GM23338 (cell line): Measurements from ENCODE around the gene SLC6A7.

ENCODE experiments used
- EZH2 ChIP-seq: fragments of 200-600 bp; sonication (generic); IDR thresholded peaks from one replicate; pipeline ENCODE4 v1.8.0; 2017; ENCODE audit warnings: antibody characterized with exemption, mild to moderate bottlenecking, low read depth; ENCODE audit not compliant: unreplicated experiment
- POLR2AphosphoS5 ChIP-seq: IDR thresholded peaks from 2 replicates; pipeline ENCODE4 v1.6.1; 2016; ENCODE audit warnings: antibody characterized with exemption, low read depth
- TF ChIP-seq, protein P1 (sequence below), 2 experiments: fragments of 200-600 bp in 1 of 2; sonication (generic) in 1 of 2; conservative IDR thresholded peaks; 2 replicates each; pipeline versions ENCODE4 v1.5.1 to v1.6.1; 2016 to 2017; ENCODE audit warnings: antibody characterized with exemption in 2 of 2, low read depth in 2 of 2, mild to moderate bottlenecking in 2 of 2, moderate library complexity in 1 of 2
- TF ChIP-seq, protein P2 (sequence below): IDR thresholded peaks from one replicate; pipeline ENCODE4 v1.6.1; 2018; ENCODE audit warnings: antibody characterized with exemption; ENCODE audit not compliant: unreplicated experiment
- TF ChIP-seq, protein P3 (sequence below): IDR thresholded peaks from 2 replicates; pipeline ENCODE4 v1.6.1; 2016; ENCODE audit warnings: antibody characterized with exemption

DNA sequence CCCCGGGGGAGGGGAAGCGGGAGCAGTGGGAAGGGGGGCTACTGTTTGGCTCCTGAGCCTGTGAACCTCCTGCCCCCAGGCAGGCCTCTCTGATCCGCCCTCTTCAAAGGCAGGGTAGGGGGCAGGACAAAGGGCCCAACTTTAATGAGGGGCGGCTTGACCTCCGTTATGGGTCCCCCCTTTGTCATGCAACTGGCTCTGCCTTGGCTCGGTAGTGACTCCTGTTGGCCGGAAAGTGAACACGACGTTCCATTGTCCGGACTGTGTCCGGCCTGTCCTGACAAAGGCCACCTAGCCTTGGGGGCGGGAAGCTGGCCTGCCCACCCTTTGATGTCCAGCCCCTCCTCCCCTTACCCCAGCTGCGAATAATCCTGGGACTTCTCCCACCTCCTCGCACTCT is 22.0 kb upstream of the SLC6A7 start:
- TF ChIP-seq, protein P1, sequence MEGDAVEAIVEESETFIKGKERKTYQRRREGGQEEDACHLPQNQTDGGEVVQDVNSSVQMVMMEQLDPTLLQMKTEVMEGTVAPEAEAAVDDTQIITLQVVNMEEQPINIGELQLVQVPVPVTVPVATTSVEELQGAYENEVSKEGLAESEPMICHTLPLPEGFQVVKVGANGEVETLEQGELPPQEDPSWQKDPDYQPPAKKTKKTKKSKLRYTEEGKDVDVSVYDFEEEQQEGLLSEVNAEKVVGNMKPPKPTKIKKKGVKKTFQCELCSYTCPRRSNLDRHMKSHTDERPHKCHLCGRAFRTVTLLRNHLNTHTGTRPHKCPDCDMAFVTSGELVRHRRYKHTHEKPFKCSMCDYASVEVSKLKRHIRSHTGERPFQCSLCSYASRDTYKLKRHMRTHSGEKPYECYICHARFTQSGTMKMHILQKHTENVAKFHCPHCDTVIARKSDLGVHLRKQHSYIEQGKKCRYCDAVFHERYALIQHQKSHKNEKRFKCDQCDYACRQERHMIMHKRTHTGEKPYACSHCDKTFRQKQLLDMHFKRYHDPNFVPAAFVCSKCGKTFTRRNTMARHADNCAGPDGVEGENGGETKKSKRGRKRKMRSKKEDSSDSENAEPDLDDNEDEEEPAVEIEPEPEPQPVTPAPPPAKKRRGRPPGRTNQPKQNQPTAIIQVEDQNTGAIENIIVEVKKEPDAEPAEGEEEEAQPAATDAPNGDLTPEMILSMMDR (conservative IDR thresholded peaks at IDR 0.05; ENCODE audit: low read depth in 2 of 2), result peak; percentile 56 to 69
- TF ChIP-seq, protein P2, sequence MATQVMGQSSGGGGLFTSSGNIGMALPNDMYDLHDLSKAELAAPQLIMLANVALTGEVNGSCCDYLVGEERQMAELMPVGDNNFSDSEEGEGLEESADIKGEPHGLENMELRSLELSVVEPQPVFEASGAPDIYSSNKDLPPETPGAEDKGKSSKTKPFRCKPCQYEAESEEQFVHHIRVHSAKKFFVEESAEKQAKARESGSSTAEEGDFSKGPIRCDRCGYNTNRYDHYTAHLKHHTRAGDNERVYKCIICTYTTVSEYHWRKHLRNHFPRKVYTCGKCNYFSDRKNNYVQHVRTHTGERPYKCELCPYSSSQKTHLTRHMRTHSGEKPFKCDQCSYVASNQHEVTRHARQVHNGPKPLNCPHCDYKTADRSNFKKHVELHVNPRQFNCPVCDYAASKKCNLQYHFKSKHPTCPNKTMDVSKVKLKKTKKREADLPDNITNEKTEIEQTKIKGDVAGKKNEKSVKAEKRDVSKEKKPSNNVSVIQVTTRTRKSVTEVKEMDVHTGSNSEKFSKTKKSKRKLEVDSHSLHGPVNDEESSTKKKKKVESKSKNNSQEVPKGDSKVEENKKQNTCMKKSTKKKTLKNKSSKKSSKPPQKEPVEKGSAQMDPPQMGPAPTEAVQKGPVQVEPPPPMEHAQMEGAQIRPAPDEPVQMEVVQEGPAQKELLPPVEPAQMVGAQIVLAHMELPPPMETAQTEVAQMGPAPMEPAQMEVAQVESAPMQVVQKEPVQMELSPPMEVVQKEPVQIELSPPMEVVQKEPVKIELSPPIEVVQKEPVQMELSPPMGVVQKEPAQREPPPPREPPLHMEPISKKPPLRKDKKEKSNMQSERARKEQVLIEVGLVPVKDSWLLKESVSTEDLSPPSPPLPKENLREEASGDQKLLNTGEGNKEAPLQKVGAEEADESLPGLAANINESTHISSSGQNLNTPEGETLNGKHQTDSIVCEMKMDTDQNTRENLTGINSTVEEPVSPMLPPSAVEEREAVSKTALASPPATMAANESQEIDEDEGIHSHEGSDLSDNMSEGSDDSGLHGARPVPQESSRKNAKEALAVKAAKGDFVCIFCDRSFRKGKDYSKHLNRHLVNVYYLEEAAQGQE, result no peak
- TF ChIP-seq EZH2 (no peak), POLR2AphosphoS5 (no peak)
- TF ChIP-seq, protein P3, sequence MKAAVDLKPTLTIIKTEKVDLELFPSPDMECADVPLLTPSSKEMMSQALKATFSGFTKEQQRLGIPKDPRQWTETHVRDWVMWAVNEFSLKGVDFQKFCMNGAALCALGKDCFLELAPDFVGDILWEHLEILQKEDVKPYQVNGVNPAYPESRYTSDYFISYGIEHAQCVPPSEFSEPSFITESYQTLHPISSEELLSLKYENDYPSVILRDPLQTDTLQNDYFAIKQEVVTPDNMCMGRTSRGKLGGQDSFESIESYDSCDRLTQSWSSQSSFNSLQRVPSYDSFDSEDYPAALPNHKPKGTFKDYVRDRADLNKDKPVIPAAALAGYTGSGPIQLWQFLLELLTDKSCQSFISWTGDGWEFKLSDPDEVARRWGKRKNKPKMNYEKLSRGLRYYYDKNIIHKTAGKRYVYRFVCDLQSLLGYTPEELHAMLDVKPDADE, result no peak
